ENCODE data around the gene CABP5.

DNA sequence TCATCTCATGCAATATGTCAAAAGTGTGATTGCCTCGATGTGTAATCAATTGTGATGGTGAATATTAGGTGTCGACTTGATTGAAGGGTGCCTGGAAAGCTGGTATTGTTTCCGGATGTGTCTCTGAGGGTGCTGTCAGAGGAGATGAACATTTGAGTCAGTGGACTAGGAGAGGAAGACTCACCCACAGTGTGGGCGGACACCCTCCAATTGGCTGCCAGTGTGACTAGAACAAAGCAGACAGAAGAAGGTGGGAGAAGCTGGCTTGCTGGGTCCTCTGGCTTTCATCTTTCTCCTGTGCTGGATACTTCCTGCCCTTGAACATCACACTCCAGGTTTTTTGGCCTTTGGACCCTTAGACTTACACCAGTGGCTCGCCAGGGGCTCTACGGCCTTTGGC lies 15.5 kb upstream of the CABP5 start:
- TF ChIP-seq POLR2AphosphoS5 (IDR thresholded peaks at IDR 0.05) (no peak), POLR2A (IDR thresholded peaks at IDR 0.05) (no peak)
- TF ChIP-seq, protein P1, sequence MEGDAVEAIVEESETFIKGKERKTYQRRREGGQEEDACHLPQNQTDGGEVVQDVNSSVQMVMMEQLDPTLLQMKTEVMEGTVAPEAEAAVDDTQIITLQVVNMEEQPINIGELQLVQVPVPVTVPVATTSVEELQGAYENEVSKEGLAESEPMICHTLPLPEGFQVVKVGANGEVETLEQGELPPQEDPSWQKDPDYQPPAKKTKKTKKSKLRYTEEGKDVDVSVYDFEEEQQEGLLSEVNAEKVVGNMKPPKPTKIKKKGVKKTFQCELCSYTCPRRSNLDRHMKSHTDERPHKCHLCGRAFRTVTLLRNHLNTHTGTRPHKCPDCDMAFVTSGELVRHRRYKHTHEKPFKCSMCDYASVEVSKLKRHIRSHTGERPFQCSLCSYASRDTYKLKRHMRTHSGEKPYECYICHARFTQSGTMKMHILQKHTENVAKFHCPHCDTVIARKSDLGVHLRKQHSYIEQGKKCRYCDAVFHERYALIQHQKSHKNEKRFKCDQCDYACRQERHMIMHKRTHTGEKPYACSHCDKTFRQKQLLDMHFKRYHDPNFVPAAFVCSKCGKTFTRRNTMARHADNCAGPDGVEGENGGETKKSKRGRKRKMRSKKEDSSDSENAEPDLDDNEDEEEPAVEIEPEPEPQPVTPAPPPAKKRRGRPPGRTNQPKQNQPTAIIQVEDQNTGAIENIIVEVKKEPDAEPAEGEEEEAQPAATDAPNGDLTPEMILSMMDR (IDR thresholded peaks at IDR 0.05), result no peak
